Stimulated activated CD4-positive, alpha-beta T cell treated with anti-CD3 and anti-CD28 coated beads, Interleukin-4, amount 100 ng/mL, for 4 hours (primary cell): ENCODE results near the gene ABAT.
"Not testable (repeated sequence)": the region's sequence is repeated elsewhere in the genome, so short reads cannot be mapped to it uniquely, and the experiment has no call there.

Experiments used
- DNase-seq, 2 experiments: peaks; one replicate each; pipeline ENCODE4 v3.0.0-alpha.2; 2020

The ABAT gene

GRCh38 chr16:8682551-8683259 is 8.3 kb downstream of the ABAT start:
- no peak for DNase-seq

GRCh38 chr16:8683640-8684039 is 9.2 kb downstream of the ABAT start:
- no peak for DNase-seq

GRCh38 chr16:8685617-8686016 is 11.2 kb downstream of the ABAT start:
- no peak for DNase-seq

- no peak for DNase-seq
Observed at GRCh38 chr16:8686031-8686621, 11.7 kb downstream of the ABAT start.

GRCh38 chr16:8686879-8687278 is 12.5 kb downstream of the ABAT start:
- no peak for DNase-seq

GRCh38 chr16:8689686-8690085 is 15.3 kb downstream of the ABAT start:
- no peak for DNase-seq

GRCh38 chr16:8691728-8692127 is 17.3 kb downstream of the ABAT start:
- DNase-seq, result no peak

GRCh38 chr16:8694795-8695728 is 20.6 kb downstream of the ABAT start:
- DNase-seq, result no peak

- DNase-seq, result no peak
Observed at GRCh38 chr16:8696880-8697279, 22.5 kb downstream of the ABAT start.

- DNase-seq, result no peak
Observed at GRCh38 chr16:8697965-8698364, 23.5 kb downstream of the ABAT start.

GRCh38 chr16:8703693-8704092 is 29.3 kb downstream of the ABAT start:
- no peak for DNase-seq

- no peak for DNase-seq
Observed at GRCh38 chr16:8704098-8704497, 29.7 kb downstream of the ABAT start.

- DNase-seq, result not testable (repeated sequence)
Observed at GRCh38 chr16:8705100-8705822, 30.8 kb downstream of the ABAT start.

- no peak for DNase-seq
Observed at GRCh38 chr16:8708536-8708935, 34.1 kb downstream of the ABAT start.

- no peak for DNase-seq
Observed at GRCh38 chr16:8712589-8713361, 38.4 kb downstream of the ABAT start.

- no peak for DNase-seq
Observed at GRCh38 chr16:8713635-8714172, 39.3 kb downstream of the ABAT start.

- DNase-seq, result no peak
Observed at GRCh38 chr16:8714174-8714573, 39.8 kb downstream of the ABAT start.

GRCh38 chr16:8714807-8715206 is 40.4 kb downstream of the ABAT start:
- DNase-seq, result no peak

GRCh38 chr16:8716052-8716451 is 41.6 kb downstream of the ABAT start:
- DNase-seq, result no peak

- no peak for DNase-seq
Observed at GRCh38 chr16:8716592-8716991, 42.2 kb downstream of the ABAT start.

GRCh38 chr16:8717469-8717868 is 43.1 kb downstream of the ABAT start:
- DNase-seq, result no peak

- DNase-seq, result no peak
Observed at GRCh38 chr16:8717892-8718415, 43.5 kb downstream of the ABAT start.
